Type B pancreatic cell (in vitro differentiated cells): Measurements from ENCODE around the gene ITGBL1. TPM values are rescaled to one million over a fixed set of nuclear protein-coding genes. Genes with fewer than 3 reads are reported as not detected.

Experiments
- DNase-seq: peaks from one replicate; pipeline ENCODE4 v3.0.0; 2021; ENCODE audit warnings: mixed read lengths; ENCODE audit not compliant: unreplicated experiment; ENCODE audit errors: extremely low spot score
- H3K27ac Mint-ChIP-seq: 2 replicates; pipeline ENCODE4 v1.8.0; 2021; ENCODE audit warnings: mild to moderate bottlenecking, mixed read lengths
- H3K27me3 Mint-ChIP-seq: 2 replicates; pipeline ENCODE4 v1.8.0; 2021; ENCODE audit warnings: mixed read lengths
- H3K36me3 Mint-ChIP-seq: 2 replicates; pipeline ENCODE4 v1.8.0; 2021; ENCODE audit warnings: mixed read lengths
- H3K4me1 Mint-ChIP-seq: one replicate; pipeline ENCODE4 v1.8.0; 2021; ENCODE audit warnings: mixed read lengths; ENCODE audit not compliant: unreplicated experiment
- H3K4me3 Mint-ChIP-seq: 2 replicates; pipeline ENCODE4 v1.8.0; 2021; ENCODE audit warnings: mild to moderate bottlenecking, mixed read lengths
- H3K9me3 Mint-ChIP-seq: 2 replicates; pipeline ENCODE4 v1.8.0; 2021; ENCODE audit warnings: mixed read lengths
- CTCF ChIP-seq: fragments of 200-600 bp; sonication (generic); conservative IDR thresholded peaks from 2 replicates; pipeline ENCODE4 v1.5.0; 2021; ENCODE audit warnings: antibody characterized with exemption, mild to moderate bottlenecking
- total RNA-seq: library from RNA; stranded (reverse); gene quantifications from 2 replicates; pipeline ENCODE4 v1.2.1, GENCODE V29; 2021; ENCODE audit warnings: low replicate concordance

ITGBL1 gene
- total RNA-seq, 1 donor from 2014 or later: 0.14 TPM

GRCh38 chr13:101447852-101448251, 4.6 kb upstream of the ITGBL1 start:
- H3K27ac Mint-ChIP-seq: no peak overlapping the region
- no peak overlapping the region for H3K4me3 Mint-ChIP-seq
- H3K36me3 Mint-ChIP-seq: no peaks in the 10 kb centered on the region
- H3K27me3 Mint-ChIP-seq: peaks cover 6% of the 10 kb centered on the region
- peaks cover 3% of the 10 kb centered on the region for H3K4me1 Mint-ChIP-seq
- TF ChIP-seq CTCF: no peak
- no peak for DNase-seq
- no peaks in the 10 kb centered on the region for H3K9me3 Mint-ChIP-seq

- H3K27me3 Mint-ChIP-seq: peaks cover 3% of the 10 kb centered on the region
- H3K9me3 Mint-ChIP-seq: no peaks in the 10 kb centered on the region
- no peak for TF ChIP-seq CTCF
- no peak overlapping the region for H3K4me3 Mint-ChIP-seq
- no peak for DNase-seq
- H3K27ac Mint-ChIP-seq: no peak overlapping the region
- peaks cover 4% of the 10 kb centered on the region for H3K4me1 Mint-ChIP-seq
- H3K36me3 Mint-ChIP-seq: no peaks in the 10 kb centered on the region
Measured at GRCh38 chr13:101449790-101450748, 2.4 kb upstream of the ITGBL1 start.

GRCh38 chr13:101450749-101451130, 1.7 kb upstream of the ITGBL1 start:
- TF ChIP-seq CTCF: no peak
- H3K27me3 Mint-ChIP-seq: peaks cover 3% of the 10 kb centered on the region
- no peak overlapping the region for H3K27ac Mint-ChIP-seq
- H3K4me1 Mint-ChIP-seq: peaks cover 4% of the 10 kb centered on the region
- no peaks in the 10 kb centered on the region for H3K36me3 Mint-ChIP-seq
- no peak overlapping the region for H3K4me3 Mint-ChIP-seq
- no peaks in the 10 kb centered on the region for H3K9me3 Mint-ChIP-seq
- DNase-seq: no peak

GRCh38 chr13:101451641-101452040, 834 bp upstream of the ITGBL1 start:
- H3K36me3 Mint-ChIP-seq: no peaks in the 10 kb centered on the region
- H3K4me3 Mint-ChIP-seq: no peak overlapping the region
- no peak for TF ChIP-seq CTCF
- H3K9me3 Mint-ChIP-seq: no peaks in the 10 kb centered on the region
- peaks cover 3% of the 10 kb centered on the region for H3K27me3 Mint-ChIP-seq
- H3K27ac Mint-ChIP-seq: no peak overlapping the region
- peaks cover 4% of the 10 kb centered on the region for H3K4me1 Mint-ChIP-seq
- DNase-seq: no peak

GRCh38 chr13:101453784-101454201, 1.3 kb downstream of the ITGBL1 start:
- Mint-ChIP-seq H3K9me3 (no peaks in the 10 kb centered on the region), H3K27ac (no peak overlapping the region), H3K4me3 (no peak overlapping the region), H3K4me1 (peaks cover 4% of the 10 kb centered on the region), H3K27me3 (peaks cover 3% of the 10 kb centered on the region), H3K36me3 (no peaks in the 10 kb centered on the region)
- DNase-seq: no peak
- no peak for TF ChIP-seq CTCF
